ENCODE data around the gene CEP72.

The CEP72 gene

GRCh38 chr5:592158-592557 lies 20.0 kb upstream of the CEP72 start:
- Histone ChIP-seq H3K27ac (no peak overlapping the region), H3K9me3 (no peaks in the 10 kb centered on the region), H3K36me3 (no peaks in the 10 kb centered on the region), H3K4me1 (ENCODE audit: control insufficient read depth in 1 of 2, insufficient read depth in 1 of 2, low read depth in 1 of 2, low read length in 1 of 2) (no peaks in the 10 kb centered on the region), H3K4me3 (ENCODE audit: low read depth in 1 of 2, low read length in 1 of 2) (no peak overlapping the region), H3K27me3 (peaks cover 71% of the 10 kb centered on the region)
- TF ChIP-seq CTCF (IDR thresholded peaks at IDR 0.05), result no peak

GRCh38 chr5:593511-593910 lies 18.6 kb upstream of the CEP72 start:
- Histone ChIP-seq H3K4me1 (ENCODE audit: control insufficient read depth in 1 of 2, insufficient read depth in 1 of 2, low read depth in 1 of 2, low read length in 1 of 2) (no peaks in the 10 kb centered on the region), H3K27ac (no peak overlapping the region), H3K4me3 (ENCODE audit: low read depth in 1 of 2, low read length in 1 of 2) (no peak overlapping the region), H3K36me3 (no peaks in the 10 kb centered on the region), H3K9me3 (no peaks in the 10 kb centered on the region), H3K27me3 (peaks cover 75% of the 10 kb centered on the region)
- no peak for TF ChIP-seq CTCF (IDR thresholded peaks at IDR 0.05)

GRCh38 chr5:594226-594860 lies 17.8 kb upstream of the CEP72 start:
- H3K4me1 ChIP-seq (ENCODE audit: control insufficient read depth in 1 of 2, insufficient read depth in 1 of 2, low read depth in 1 of 2, low read length in 1 of 2), result no peaks in the 10 kb centered on the region
- no peak for TF ChIP-seq CTCF (IDR thresholded peaks at IDR 0.05)
- no peaks in the 10 kb centered on the region for H3K9me3 ChIP-seq

GRCh38 chr5:595285-595875 lies 16.8 kb upstream of the CEP72 start:
- TF ChIP-seq CTCF (IDR thresholded peaks at IDR 0.05), result no peak
- H3K36me3 ChIP-seq, result no peaks in the 10 kb centered on the region
- H3K4me1 ChIP-seq (ENCODE audit: control insufficient read depth in 1 of 2, insufficient read depth in 1 of 2, low read depth in 1 of 2, low read length in 1 of 2), result no peaks in the 10 kb centered on the region
- H3K27me3 ChIP-seq, result peaks cover 78% of the 10 kb centered on the region
- no peaks in the 10 kb centered on the region for H3K9me3 ChIP-seq
- H3K27ac ChIP-seq, result no peak overlapping the region
- H3K4me3 ChIP-seq (ENCODE audit: low read depth in 1 of 2, low read length in 1 of 2), result no peak overlapping the region

More at GRCh38 chr5:594226-594860, 17.8 kb upstream of the CEP72 start:
- no peaks in the 10 kb centered on the region for H3K36me3 ChIP-seq
- no peak overlapping the region for H3K4me3 ChIP-seq (ENCODE audit: low read depth in 1 of 2, low read length in 1 of 2)
- H3K27ac ChIP-seq, result no peak overlapping the region
- peaks cover 78% of the 10 kb centered on the region for H3K27me3 ChIP-seq

GRCh38 chr5:597871-598563 lies 14.1 kb upstream of the CEP72 start:
- no peak overlapping the region for H3K4me3 ChIP-seq (ENCODE audit: low read depth in 1 of 2, low read length in 1 of 2)
- H3K27me3 ChIP-seq, result peaks cover 68% of the 10 kb centered on the region
- H3K4me1 ChIP-seq (ENCODE audit: control insufficient read depth in 1 of 2, insufficient read depth in 1 of 2, low read depth in 1 of 2, low read length in 1 of 2), result no peaks in the 10 kb centered on the region
- H3K27ac ChIP-seq, result no peak overlapping the region
- no peaks in the 10 kb centered on the region for H3K36me3 ChIP-seq
- no peak for TF ChIP-seq CTCF (IDR thresholded peaks at IDR 0.05)
- H3K9me3 ChIP-seq, result no peaks in the 10 kb centered on the region
